HepG2 (cell line): ENCODE results near the gene HNRNPUL1. TPM values are rescaled to one million over a fixed set of nuclear protein-coding genes. Genes with fewer than 3 reads are reported as not detected.

Experiments used
- AGO2 ChIP-seq: fragments of 200-400 bp; formaldehyde crosslinking; optimal IDR thresholded peaks from 2 replicates; pipeline ENCODE3; 2017; ENCODE audit warnings: mild to moderate bottlenecking, low read depth, low read length, moderate library complexity
- HDAC2 ChIP-seq: sonication (generic); formaldehyde crosslinking; IDR thresholded peaks from 2 replicates; pipeline ENCODE4 v1.4.0; 2020; ENCODE audit warnings: missing genetic modification reagents
- HNRNPK ChIP-seq: fragments of 200-400 bp; formaldehyde crosslinking; IDR thresholded peaks from 2 replicates; pipeline ENCODE4 v1.6.1; 2018; ENCODE audit warnings: low read length, low read depth, moderate library complexity, mild to moderate bottlenecking; ENCODE audit not compliant: poor library complexity, severe bottlenecking
- HNRNPL ChIP-seq: fragments of 200-400 bp; formaldehyde crosslinking; IDR thresholded peaks from 2 replicates; pipeline ENCODE4 v1.6.1; 2017; ENCODE audit warnings: mild to moderate bottlenecking, low read depth, low read length
- MAFG ChIP-seq: sonication (generic); formaldehyde crosslinking; IDR thresholded peaks from 2 replicates; pipeline ENCODE4 v1.5.1; 2020; ENCODE audit warnings: mild to moderate bottlenecking, missing genetic modification reagents
- POLR2G ChIP-seq: fragments of 200-400 bp; formaldehyde crosslinking; IDR thresholded peaks from 2 replicates; pipeline ENCODE4 v1.6.1; 2018; ENCODE audit warnings: mild to moderate bottlenecking, low read depth, low read length, moderate library complexity
- SMAD1 ChIP-seq: sonication (generic); formaldehyde crosslinking; IDR thresholded peaks from 2 replicates; pipeline ENCODE4 v1.4.0; 2020; ENCODE audit warnings: missing genetic modification reagents, low read depth, mild to moderate bottlenecking, borderline replicate concordance
- SP2 ChIP-seq: sonication (generic); formaldehyde crosslinking; IDR thresholded peaks from 2 replicates; pipeline ENCODE4 v1.5.1; 2020; ENCODE audit warnings: mild to moderate bottlenecking, missing genetic modification reagents
- SRF ChIP-seq: IDR thresholded peaks from 2 replicates; pipeline ENCODE4 v1.6.1; 2011; ENCODE audit warnings: mild to moderate bottlenecking, low read depth, low read length, moderate library complexity
- TCF7L2 ChIP-seq: IDR thresholded peaks from 2 replicates; pipeline ENCODE4 v1.6.1; 2011; ENCODE audit warnings: mild to moderate bottlenecking, low read depth, low read length, moderate library complexity
- ZC3H4 ChIP-seq: sonication (generic); formaldehyde crosslinking; IDR thresholded peaks from 2 replicates; pipeline ENCODE4 v1.4.0; 2020; ENCODE audit warnings: missing genetic modification reagents, borderline replicate concordance
- ZEB1 ChIP-seq: IDR thresholded peaks from 2 replicates; pipeline ENCODE4 v1.6.1; 2012; ENCODE audit warnings: mild to moderate bottlenecking, low read depth, inconsistent platforms; ENCODE audit not compliant: insufficient replicate concordance
- ZFAT ChIP-seq: sonication (generic); formaldehyde crosslinking; conservative IDR thresholded peaks from 2 replicates; pipeline ENCODE4 v1.8.1; 2023; ENCODE audit warnings: missing genetic modification reagents, inconsistent platforms
- ZNF121 ChIP-seq: sonication (generic); formaldehyde crosslinking; IDR thresholded peaks from 2 replicates; pipeline ENCODE4 v1.5.0; 2020; ENCODE audit warnings: mild to moderate bottlenecking, missing genetic modification reagents
- ZNF251 ChIP-seq: sonication (generic); formaldehyde crosslinking; IDR thresholded peaks from 2 replicates; pipeline ENCODE4 v1.9.0; 2021; ENCODE audit warnings: mild to moderate bottlenecking, missing genetic modification reagents
- ZNF282 ChIP-seq: fragments of 450-650 bp; IDR thresholded peaks from 2 replicates; pipeline ENCODE4 v1.6.1; 2018; ENCODE audit not compliant: partially characterized antibody
- ZNF501 ChIP-seq: sonication (generic); formaldehyde crosslinking; IDR thresholded peaks from 2 replicates; pipeline ENCODE4 v1.5.1; 2020; ENCODE audit warnings: mild to moderate bottlenecking, moderate library complexity, missing genetic modification reagents
- ZNF614 ChIP-seq: IDR thresholded peaks from 2 replicates; pipeline ENCODE4 v1.6.1; 2018; ENCODE audit warnings: missing biosample characterization, missing genetic modification reagents, inconsistent platforms, borderline replicate concordance
- polyA plus RNA-seq, 8 experiments: library from polyadenylated mRNA; depleted of rRNA in 3 of 8; stranded (reverse) in 7 of 8; unstranded in 1 of 8; fragments of >200 nt; fragmentation: Illumina TruSeq in 4 of 8; extraction: Trizol in 4 of 8; gene quantifications; 2 replicates each; pipeline versions ENCODE4 v1.2.1 to v1.2.3, GENCODE V29; 2011 to 2016; ENCODE audit warnings: low read depth in 4 of 8, missing spikeins in 1 of 8, mixed read lengths in 1 of 8; ENCODE audit not compliant: insufficient read depth in 1 of 8
- total RNA-seq, 5 experiments: library from RNA; depleted of rRNA; stranded (reverse); fragments of >200 nt; fragmentation: Illumina TruSeq; extraction: Trizol; gene quantifications; 2 replicates each; pipeline ENCODE4 v1.2.3, GENCODE V29; 2016; ENCODE audit warnings: low read depth in 1 of 5
- TF ChIP-seq, protein P1 (sequence below): sonication (generic); formaldehyde crosslinking; IDR thresholded peaks from 2 replicates; pipeline ENCODE4 v1.4.0; 2020; ENCODE audit warnings: missing genetic modification reagents, borderline replicate concordance
- TF ChIP-seq, protein P2 (sequence below): sonication (generic); formaldehyde crosslinking; IDR thresholded peaks from 2 replicates; pipeline ENCODE4 v1.9.0; 2022; ENCODE audit warnings: missing genetic modification reagents, mild to moderate bottlenecking, borderline replicate concordance
- TF ChIP-seq, protein P3 (sequence below): sonication (generic); formaldehyde crosslinking; IDR thresholded peaks from 2 replicates; pipeline ENCODE4 v1.5.1; 2020; ENCODE audit warnings: missing genetic modification reagents, mild to moderate bottlenecking, borderline replicate concordance
- TF ChIP-seq, protein P4 (sequence below): sonication (generic); formaldehyde crosslinking; IDR thresholded peaks from 2 replicates; pipeline ENCODE4 v1.4.0; 2020; ENCODE audit warnings: missing genetic modification reagents; ENCODE audit errors: not compliant biosample characterization

The HNRNPUL1 gene
- total and polyA plus RNA-seq, 2 of the 13 experiments (the other 11 are each of a cell fraction or from before 2014, with no cell fraction given): 30.9 to 81.7 TPM

DNA sequence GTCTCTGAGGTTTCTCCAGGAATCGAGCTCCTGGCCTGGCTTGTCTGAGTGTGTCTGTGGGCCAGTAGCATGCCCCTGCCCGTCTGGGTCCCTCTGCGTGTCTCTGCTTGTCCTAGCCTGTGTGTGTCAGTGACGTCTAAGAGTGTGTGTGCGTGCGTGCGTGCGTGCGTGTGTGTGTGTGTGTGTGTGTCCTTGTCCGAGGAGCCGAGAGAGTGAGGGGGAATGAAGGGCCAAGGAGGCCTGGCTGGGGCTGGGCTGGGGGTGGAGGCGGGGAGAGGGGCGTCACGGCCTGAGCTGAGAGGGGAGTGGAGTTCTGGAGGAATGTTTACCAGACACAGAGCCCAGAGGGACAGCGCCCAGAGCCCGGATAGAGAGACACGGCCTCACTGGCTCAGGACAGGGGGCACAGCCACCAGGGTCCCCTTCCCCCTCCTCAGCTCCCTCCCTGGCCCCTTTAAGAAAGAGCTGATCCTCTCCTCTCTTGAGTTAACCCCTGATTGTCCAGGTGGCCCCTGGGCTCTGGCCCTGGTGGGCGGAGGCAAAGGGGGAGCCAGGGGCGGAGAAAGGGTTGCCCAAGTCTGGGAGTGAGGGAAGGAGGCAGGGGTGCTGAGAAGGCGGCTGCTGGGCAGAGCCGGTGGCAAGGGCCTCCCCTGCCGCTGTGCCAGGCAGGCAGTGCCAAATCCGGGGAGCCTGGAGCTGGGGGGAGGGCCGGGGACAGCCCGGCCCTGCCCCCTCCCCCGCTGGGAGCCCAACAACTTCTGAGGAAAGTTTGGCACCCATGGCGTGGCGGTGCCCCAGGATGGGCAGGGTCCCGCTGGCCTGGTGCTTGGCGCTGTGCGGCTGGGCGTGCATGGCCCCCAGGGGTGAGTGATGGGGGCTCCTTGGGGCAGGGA is 45.3 kb upstream of the HNRNPUL1 start, which contains the start of gene AXL (continued):
- no peak for TF ChIP-seq TCF7L2
- TF ChIP-seq SMAD1 (CRISPR knock-in tag): no peak
- peak; percentile 19; the same call in 1 of the 2 replicates for TF ChIP-seq SP2 (CRISPR knock-in tag)
- peak; percentile 14 for TF ChIP-seq HNRNPK
- TF ChIP-seq AGO2: peak; percentile 27
- peak; percentile 40; the same call in 1 of the 2 replicates for TF ChIP-seq POLR2G
- TF ChIP-seq, protein P1, sequence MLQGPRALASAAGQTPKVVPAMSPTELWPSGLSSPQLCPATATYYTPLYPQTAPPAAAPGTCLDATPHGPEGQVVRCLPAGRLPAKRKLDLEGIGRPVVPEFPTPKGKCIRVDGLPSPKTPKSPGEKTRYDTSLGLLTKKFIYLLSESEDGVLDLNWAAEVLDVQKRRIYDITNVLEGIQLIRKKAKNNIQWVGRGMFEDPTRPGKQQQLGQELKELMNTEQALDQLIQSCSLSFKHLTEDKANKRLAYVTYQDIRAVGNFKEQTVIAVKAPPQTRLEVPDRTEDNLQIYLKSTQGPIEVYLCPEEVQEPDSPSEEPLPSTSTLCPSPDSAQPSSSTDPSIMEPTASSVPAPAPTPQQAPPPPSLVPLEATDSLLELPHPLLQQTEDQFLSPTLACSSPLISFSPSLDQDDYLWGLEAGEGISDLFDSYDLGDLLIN: no peak
- TF ChIP-seq ZNF501 (CRISPR knock-in tag): no peak
- no peak for TF ChIP-seq ZNF282
- no peak for TF ChIP-seq ZFAT (CRISPR knock-in tag)
- TF ChIP-seq, protein P2, sequence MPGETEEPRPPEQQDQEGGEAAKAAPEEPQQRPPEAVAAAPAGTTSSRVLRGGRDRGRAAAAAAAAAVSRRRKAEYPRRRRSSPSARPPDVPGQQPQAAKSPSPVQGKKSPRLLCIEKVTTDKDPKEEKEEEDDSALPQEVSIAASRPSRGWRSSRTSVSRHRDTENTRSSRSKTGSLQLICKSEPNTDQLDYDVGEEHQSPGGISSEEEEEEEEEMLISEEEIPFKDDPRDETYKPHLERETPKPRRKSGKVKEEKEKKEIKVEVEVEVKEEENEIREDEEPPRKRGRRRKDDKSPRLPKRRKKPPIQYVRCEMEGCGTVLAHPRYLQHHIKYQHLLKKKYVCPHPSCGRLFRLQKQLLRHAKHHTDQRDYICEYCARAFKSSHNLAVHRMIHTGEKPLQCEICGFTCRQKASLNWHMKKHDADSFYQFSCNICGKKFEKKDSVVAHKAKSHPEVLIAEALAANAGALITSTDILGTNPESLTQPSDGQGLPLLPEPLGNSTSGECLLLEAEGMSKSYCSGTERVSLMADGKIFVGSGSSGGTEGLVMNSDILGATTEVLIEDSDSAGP (CRISPR knock-in tag): peak; percentile 96
- no peak for TF ChIP-seq ZC3H4 (CRISPR knock-in tag)
- TF ChIP-seq HDAC2 (CRISPR knock-in tag): no peak
- TF ChIP-seq ZEB1: no peak
- TF ChIP-seq, protein P3, sequence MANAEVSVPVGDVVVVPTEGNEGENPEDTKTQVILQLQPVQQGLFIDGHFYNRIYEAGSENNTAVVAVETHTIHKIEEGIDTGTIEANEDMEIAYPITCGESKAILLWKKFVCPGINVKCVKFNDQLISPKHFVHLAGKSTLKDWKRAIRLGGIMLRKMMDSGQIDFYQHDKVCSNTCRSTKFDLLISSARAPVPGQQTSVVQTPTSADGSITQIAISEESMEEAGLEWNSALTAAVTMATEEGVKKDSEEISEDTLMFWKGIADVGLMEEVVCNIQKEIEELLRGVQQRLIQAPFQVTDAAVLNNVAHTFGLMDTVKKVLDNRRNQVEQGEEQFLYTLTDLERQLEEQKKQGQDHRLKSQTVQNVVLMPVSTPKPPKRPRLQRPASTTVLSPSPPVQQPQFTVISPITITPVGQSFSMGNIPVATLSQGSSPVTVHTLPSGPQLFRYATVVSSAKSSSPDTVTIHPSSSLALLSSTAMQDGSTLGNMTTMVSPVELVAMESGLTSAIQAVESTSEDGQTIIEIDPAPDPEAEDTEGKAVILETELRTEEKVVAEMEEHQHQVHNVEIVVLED (CRISPR knock-in tag): peak; percentile 53
- no peak for TF ChIP-seq ZNF614 (CRISPR knock-in tag)
- no peak for TF ChIP-seq ZNF251
- TF ChIP-seq ZNF121 (CRISPR knock-in tag): no peak
- TF ChIP-seq MAFG (CRISPR knock-in tag): no peak
- TF ChIP-seq HNRNPL: peak; percentile 74
- TF ChIP-seq, protein P4, sequence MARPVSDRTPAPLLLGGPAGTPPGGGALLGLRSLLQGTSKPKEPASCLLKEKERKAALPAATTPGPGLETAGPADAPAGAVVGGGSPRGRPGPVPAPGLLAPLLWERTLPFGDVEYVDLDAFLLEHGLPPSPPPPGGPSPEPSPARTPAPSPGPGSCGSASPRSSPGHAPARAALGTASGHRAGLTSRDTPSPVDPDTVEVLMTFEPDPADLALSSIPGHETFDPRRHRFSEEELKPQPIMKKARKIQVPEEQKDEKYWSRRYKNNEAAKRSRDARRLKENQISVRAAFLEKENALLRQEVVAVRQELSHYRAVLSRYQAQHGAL (CRISPR knock-in tag): no peak
- TF ChIP-seq SRF: no peak
